HG02571 (cell line): ENCODE data around the gene PCDHA1.

Experiments used
- ATAC-seq: cut with Tn5 transposase; IDR thresholded peaks from one replicate; pipeline ENCODE4 v1.9.1; 2021; ENCODE audit warnings: mild to moderate bottlenecking, moderate library complexity; ENCODE audit not compliant: unreplicated experiment

The PCDHA1 gene

GRCh38 chr5:140916325-140916724, 130.4 kb downstream of the PCDHA1 start:
- ATAC-seq: no peak

GRCh38 chr5:140923601-140924000, 137.7 kb downstream of the PCDHA1 start:
- ATAC-seq: no peak

- no peak for ATAC-seq
Observed at GRCh38 chr5:140925806-140926442, 140.0 kb downstream of the PCDHA1 start, which contains the start of gene PCDHAC1. Gene PCDHAC1, plus strand, starts transcription at chr5:140926299. Its CDS starts 594 bp downstream, at chr5:140926893.

DNA sequence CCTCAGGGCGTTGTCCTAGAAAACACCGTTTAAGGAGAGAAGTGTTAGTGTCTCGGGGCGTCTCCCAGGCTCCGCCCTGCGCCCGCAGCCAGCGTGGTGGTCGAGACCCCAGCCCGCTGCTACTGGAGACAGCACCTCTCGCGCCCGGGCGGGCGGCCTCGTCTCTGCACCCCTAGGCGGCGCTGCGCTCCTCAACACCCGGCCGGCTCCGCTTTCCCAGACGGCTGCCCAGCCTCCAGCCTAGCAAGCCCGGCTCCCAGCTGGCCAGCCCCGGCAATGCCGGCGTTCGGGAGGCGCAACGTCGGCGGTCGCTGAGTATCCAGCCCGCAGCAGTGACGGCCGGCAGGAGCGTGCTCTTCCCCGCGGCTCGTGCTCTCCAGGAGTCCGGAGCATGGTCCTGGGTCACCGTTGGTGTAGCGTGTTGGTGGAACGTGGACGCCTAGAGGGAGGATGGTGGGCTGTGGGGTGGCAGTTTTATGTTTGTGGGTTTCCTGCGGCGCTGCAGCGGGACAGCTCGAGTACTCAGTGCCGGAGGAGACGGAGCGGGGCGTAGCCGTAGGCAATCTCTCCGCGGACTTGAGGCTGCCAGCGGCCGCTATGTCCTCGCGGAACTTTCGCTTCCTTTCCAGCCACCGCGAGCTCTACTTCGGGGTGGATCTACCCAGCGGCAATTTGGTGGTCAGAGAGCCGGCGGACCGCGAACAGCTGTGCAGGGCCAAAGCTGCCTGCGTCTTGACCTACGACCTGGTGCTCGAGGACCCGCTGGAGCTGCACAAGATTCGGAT, 140.7 kb downstream of the PCDHA1 start:
- ATAC-seq: no peak

- ATAC-seq: no peak
Observed at GRCh38 chr5:140927228-140927573, 141.3 kb downstream of the PCDHA1 start.

DNA sequence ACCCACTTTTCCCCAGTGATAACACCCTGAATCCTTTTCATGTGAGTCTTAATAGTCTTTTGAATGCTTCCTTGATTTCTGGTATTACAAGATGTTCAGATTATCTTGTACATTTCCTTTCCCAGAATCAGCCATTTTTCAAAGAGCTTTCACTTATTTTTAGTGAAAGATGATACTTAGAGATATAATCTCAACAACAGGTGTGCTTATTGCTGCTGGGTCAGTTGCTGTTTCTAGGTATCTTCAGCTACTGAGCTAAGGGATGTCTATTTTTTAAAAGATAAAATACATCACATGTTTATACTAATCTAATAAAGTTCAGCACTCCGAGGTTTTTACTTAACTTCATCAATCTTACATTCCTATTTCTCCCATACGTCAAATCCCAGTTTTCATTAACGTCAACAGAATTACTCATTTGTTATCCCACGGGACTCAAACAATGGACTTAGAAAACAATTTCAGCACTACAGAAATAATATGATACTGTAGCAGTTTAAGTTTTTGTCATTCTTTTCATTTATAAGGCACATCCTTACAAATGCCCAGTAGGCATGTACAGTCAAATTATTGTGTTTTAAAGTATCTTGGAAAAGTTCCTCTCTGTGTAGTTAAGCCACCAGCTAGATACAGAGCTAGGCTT, 149.1 kb downstream of the PCDHA1 start:
- no peak for ATAC-seq

DNA sequence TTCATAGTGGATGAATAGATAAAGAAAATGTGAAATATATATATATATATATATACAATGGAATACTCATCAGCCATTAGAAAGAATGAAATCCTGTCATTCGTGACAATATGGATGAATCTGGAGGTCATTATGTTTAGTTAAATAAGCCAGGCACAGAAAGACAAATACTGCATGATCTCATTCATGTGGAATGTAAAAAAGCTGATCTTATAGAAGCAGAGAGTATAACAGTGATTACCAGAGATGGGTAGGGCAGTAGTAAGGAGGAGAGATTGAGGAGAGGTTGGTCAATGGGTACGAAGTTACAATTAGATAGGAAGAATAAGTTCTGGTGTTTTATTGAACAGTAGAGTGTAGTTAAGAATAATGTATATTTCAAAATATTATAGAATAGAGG, 160.6 kb downstream of the PCDHA1 start:
- no peak for ATAC-seq

DNA sequence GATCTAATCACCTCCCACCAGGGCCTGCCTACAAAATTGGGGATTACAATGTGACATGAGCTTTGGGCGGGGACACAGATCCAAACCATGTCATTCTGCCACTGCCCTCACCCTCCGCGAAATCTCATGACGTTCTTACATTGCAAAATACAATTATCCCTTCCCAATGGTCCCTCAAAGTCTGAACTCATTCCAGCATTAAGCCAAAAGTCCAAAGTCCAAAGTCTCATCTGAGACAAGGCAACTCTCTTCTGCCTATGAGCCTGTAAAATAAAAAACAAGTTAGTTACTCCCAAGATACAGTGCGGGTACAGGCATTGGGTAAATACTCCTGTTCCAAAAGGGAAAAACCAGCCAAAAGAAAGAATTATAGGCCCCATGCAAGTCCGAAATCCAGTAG, 165.7 kb downstream of the PCDHA1 start:
- no peak for ATAC-seq

- ATAC-seq: no peak
Observed at GRCh38 chr5:140953234-140953633, 167.3 kb downstream of the PCDHA1 start.

DNA sequence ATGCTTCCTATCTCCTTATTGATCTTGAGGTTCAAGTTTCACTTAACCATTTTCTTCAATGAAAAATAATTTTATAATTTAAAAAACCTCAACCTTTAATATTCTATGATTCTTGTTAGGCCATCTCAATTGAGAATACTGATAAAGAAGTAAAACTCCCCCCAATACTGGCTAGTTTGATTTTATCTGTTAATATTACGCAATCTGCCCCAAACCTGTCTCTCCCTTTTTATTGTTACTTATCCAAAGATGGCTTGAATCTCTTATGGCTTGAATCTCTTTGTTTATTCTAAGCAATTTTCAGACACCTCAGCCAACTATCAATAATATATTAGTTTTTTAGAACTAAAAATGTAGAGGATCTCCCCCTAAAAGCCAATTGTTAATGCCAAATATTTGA, 176.2 kb downstream of the PCDHA1 start:
- no peak for ATAC-seq

DNA sequence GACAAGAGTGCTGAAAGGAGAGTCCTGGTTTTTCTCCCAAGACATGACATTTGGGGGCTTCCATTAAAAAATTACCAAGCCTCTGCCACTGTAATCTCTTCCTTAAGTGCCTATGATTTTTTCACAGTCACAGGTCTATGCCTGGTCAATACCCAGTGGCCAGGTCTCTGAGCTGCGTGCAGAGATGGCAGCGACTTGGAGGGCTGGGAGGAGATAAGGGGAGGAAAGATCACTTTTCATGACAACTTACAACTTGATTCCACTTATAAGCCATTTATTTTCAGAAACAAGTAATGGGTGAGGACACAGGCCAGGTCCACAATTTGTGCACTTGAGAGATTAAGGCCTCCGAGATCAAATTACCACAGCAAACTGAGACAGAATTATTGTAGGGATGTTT, 178.4 kb downstream of the PCDHA1 start:
- no peak for ATAC-seq

DNA sequence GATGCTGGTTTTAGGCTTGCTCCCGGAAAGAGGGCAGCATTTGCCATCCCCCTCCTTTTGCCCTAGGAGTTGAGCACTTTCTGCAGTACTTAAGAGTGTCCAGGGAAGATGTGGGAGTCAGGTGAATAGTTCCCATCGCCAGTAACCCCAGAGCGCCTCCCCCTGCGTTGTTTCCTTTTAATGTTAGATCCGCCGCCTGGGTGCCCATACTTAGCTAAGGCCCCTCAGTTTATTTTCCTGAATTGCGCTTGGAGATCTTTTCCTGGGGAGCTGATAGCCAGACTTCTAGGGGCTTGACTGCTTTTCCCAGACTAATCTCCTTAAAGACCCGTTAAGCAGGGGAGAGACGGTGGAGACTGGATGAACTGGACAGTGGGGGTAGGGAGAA, 180.0 kb downstream of the PCDHA1 start:
- ATAC-seq: no peak

DNA sequence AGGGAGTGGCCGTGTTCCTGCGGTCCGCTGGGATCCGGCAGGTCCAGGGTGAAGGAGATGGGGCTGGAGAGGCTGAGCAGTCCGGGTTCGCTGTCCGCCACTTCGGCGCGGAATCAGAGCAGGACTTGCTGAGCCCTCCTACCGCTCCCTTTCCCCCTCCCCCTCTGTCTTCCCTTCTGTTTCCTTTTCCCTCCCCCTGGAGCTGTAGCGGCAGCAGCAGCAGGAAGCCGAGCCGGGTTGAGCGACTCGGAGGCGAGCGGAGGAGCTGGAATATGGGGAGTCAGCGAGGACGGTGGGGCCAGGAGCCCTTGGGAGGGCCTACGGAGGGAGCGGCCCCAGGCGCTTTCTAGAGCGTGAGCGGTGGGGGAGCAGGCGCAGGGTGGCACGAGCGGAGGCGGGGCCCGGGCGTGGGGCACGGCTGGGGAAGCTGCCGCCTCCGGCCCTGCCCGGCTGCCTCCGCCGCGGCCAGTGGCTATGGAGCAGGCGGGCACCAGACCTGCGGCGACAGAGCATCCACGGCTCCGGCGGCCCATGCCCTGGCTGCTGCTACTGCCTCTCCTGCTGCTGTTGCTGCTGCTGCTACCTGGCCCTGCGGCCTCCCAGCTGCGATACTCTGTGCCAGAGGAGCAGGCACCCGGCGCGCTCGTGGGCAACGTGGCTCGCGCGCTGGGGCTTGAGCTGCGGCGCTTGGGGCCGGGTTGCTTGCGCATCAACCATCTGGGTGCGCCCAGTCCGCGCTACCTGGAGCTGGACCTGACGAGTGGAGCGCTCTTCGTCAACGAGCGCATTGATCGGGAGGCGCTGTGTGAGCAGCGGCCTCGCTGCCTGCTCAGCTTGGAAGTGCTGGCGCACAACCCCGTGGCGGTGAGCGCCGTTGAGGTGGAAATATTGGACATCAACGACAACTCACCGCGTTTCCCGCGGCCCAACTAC, 180.6 kb downstream of the PCDHA1 start, which contains the start of gene PCDHAC2:
Gene PCDHAC2 (plus strand): TSS at position 184 of the 933 bp plus-strand sequence. CDS start 291 bp downstream, at position 475.
- ATAC-seq: no peak

GRCh38 chr5:140967226-140967893, 181.4 kb downstream of the PCDHA1 start:
- ATAC-seq: no peak

DNA sequence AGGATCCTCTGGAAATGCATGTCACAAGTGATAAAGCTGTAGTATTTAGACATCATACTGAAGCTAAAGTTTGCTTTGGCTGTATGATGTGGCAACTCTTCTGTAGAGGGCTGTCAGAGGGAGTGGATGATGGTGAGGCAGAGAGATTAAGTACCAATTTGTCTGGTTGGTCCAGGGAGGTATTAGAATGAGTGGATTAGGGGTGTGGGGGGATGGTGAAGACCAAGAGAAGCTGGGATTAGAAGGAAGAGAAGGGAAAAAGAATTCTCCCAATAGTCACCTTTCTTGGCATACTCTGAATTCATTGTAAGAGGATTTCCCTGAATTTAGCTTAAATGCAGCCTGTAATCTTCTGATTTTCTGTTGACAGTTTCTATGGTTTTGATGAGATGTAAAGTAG, 183.9 kb downstream of the PCDHA1 start:
- no peak for ATAC-seq

GRCh38 chr5:140973550-140973949, 187.6 kb downstream of the PCDHA1 start:
- no peak for ATAC-seq

- ATAC-seq: no peak
Observed at GRCh38 chr5:140977003-140977402, 191.1 kb downstream of the PCDHA1 start.

GRCh38 chr5:140978260-140978659, 192.3 kb downstream of the PCDHA1 start:
- ATAC-seq: no peak

DNA sequence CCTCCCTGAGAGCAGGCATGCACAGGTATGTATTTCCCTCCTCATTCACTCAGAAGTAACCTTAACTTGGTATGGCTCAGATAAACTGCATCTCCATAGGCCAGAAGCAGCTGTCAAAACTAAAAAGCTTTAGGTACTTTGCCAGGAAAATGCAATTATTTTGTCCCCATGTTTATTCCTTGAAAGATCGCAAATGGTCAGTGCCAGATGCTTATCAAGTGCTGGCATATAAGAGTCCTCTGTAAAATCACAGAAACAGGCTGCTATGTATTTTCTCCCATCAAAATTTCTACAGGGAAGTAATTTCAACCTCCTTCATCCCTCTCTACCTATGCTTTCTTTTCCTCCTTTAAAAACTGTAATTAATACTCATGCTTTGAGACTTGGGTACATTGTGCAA, 193.0 kb downstream of the PCDHA1 start:
- no peak for ATAC-seq

GRCh38 chr5:140982083-140982716, 196.3 kb downstream of the PCDHA1 start:
- ATAC-seq: no peak
